Measurements from ENCODE around the gene CBFA2T3.

CBFA2T3 gene

GRCh38 chr16:88875703-88876234 lies 101.2 kb downstream of the CBFA2T3 start:
- DNase-seq (ENCODE audit: low read depth) = no peak

- no peak for DNase-seq (ENCODE audit: low read depth)
These were observed 101.9 kb downstream of the CBFA2T3 start for GRCh38 chr16:88874938-88875599.

- no peak for DNase-seq (ENCODE audit: low read depth)
These were observed 104.2 kb downstream of the CBFA2T3 start for GRCh38 chr16:88872650-88873331.

- no peak for DNase-seq (ENCODE audit: low read depth)
These were observed 105.1 kb downstream of the CBFA2T3 start for GRCh38 chr16:88871730-88872416.

- no peak for DNase-seq (ENCODE audit: low read depth)
These were observed 105.7 kb downstream of the CBFA2T3 start for GRCh38 chr16:88871349-88871702.

- DNase-seq (ENCODE audit: low read depth) = no peak
These were observed 106.2 kb downstream of the CBFA2T3 start for GRCh38 chr16:88870608-88871348.

GRCh38 chr16:88869673-88869980 lies 107.4 kb downstream of the CBFA2T3 start:
- DNase-seq (ENCODE audit: low read depth) = no peak

- DNase-seq (ENCODE audit: low read depth) = no peak
These were observed 107.9 kb downstream of the CBFA2T3 start for GRCh38 chr16:88868974-88869672.

- no peak for DNase-seq (ENCODE audit: low read depth)
These were observed 109.3 kb downstream of the CBFA2T3 start for GRCh38 chr16:88867581-88868246.

- no peak for DNase-seq (ENCODE audit: low read depth)
These were observed 110.7 kb downstream of the CBFA2T3 start, which contains the start of gene PABPN1L for GRCh38 chr16:88866151-88866920. Gene PABPN1L (minus strand): TSS chr16:88866660. CDS start chr16:88866606, 54 bp downstream.

GRCh38 chr16:88865742-88866141 lies 111.3 kb downstream of the CBFA2T3 start:
- no peak for DNase-seq (ENCODE audit: low read depth)

- DNase-seq (ENCODE audit: low read depth) = no peak
These were observed 111.7 kb downstream of the CBFA2T3 start for GRCh38 chr16:88865310-88865709.

- no peak for DNase-seq (ENCODE audit: low read depth)
These were observed 112.5 kb downstream of the CBFA2T3 start for GRCh38 chr16:88864521-88864920.

- no peak for DNase-seq (ENCODE audit: low read depth)
These were observed 112.9 kb downstream of the CBFA2T3 start for GRCh38 chr16:88864099-88864498.

GRCh38 chr16:88863426-88863825 lies 113.6 kb downstream of the CBFA2T3 start:
- DNase-seq (ENCODE audit: low read depth) = no peak

- DNase-seq (ENCODE audit: low read depth) = no peak
These were observed 114.0 kb downstream of the CBFA2T3 start for GRCh38 chr16:88862968-88863367.

GRCh38 chr16:88861359-88861758 lies 115.6 kb downstream of the CBFA2T3 start:
- DNase-seq (ENCODE audit: low read depth) = no peak

- no peak for DNase-seq (ENCODE audit: low read depth)
These were observed 117.5 kb downstream of the CBFA2T3 start for GRCh38 chr16:88859381-88860091.

GRCh38 chr16:88857728-88858339 lies 119.2 kb downstream of the CBFA2T3 start:
- peak; percentile 77 for DNase-seq (ENCODE audit: low read depth)
